Naive B cell (primary cell): ENCODE data around the gene NDUFAF8. TPM values are rescaled to one million over a fixed set of nuclear protein-coding genes. Genes with fewer than 3 reads are reported as not detected.

Experiments
- ATAC-seq, 2 donors: fragments of 150-1000 bp; cut with Tn5 transposase; 2 replicates each; pipeline ENCODE4 v1.10.0; 2021; ENCODE audit warnings: low read depth in 2 of 2, mild to moderate bottlenecking in 2 of 2, moderate library complexity in 2 of 2
- DNase-seq: peaks from one replicate; pipeline ENCODE4 v3.0.0; 2022
- H3K27ac Mint-ChIP-seq, 6 donors: one replicate each; pipeline ENCODE4 v1.8.0; 2020 to 2022; ENCODE audit warnings: mild to moderate bottlenecking in 6 of 6, mixed read lengths in 6 of 6, moderate library complexity in 5 of 6, inconsistent platforms in 2 of 6
- H3K27me3 Mint-ChIP-seq, 3 donors: one replicate each; pipeline ENCODE4 v1.8.0; 2021 to 2022; ENCODE audit warnings: mixed read lengths in 3 of 3, mild to moderate bottlenecking in 1 of 3
- H3K36me3 Mint-ChIP-seq, 2 donors: one replicate each; pipeline ENCODE4 v1.8.0; 2020 to 2022; ENCODE audit warnings: mixed read lengths in 2 of 2, inconsistent platforms in 1 of 2, mild to moderate bottlenecking in 1 of 2
- H3K4me1 Mint-ChIP-seq, 3 donors: one replicate each; pipeline ENCODE4 v1.8.0; 2020 to 2022; ENCODE audit warnings: mixed read lengths in 3 of 3, inconsistent platforms in 1 of 3, mild to moderate bottlenecking in 1 of 3, moderate library complexity in 1 of 3
- H3K4me3 Mint-ChIP-seq, 8 donors: one replicate each; pipeline ENCODE4 v1.8.0; 2020 to 2022; ENCODE audit warnings: mild to moderate bottlenecking in 8 of 8, mixed read lengths in 8 of 8, moderate library complexity in 8 of 8, inconsistent platforms in 2 of 8
- H3K9me3 Mint-ChIP-seq, 7 donors: one replicate each; pipeline ENCODE4 v1.8.0; 2020 to 2022; ENCODE audit warnings: mixed read lengths in 7 of 7, mild to moderate bottlenecking in 5 of 7, inconsistent platforms in 2 of 7, moderate library complexity in 1 of 7
- polyA plus RNA-seq, 6 donors: library from polyadenylated mRNA; unstranded; fragments of 300-500 nt; fragmentation: Illumina TruSeq; gene quantifications; one replicate each; pipeline ENCODE4 v1.2.3, GENCODE V29; 2021; ENCODE audit warnings: low read depth in 6 of 6

The NDUFAF8 gene
- polyA plus RNA-seq, 6 donors from 2014 or later: 53.3 to 88.4 (median 81.7) TPM

- Mint-ChIP-seq H3K9me3 (no peaks in the 10 kb centered on the region), H3K27ac (peak overlapping the region in 4 of 6 donors; percentile 26 to 65 (median 45)), H3K4me1 (peaks cover 20 to 43% (median 31%) of the 10 kb centered on the region in 3 donors), H3K4me3 (peak overlapping the region in 5 of 8 donors; percentile 11 to 89 (median 32)), H3K36me3 (no peaks in the 10 kb centered on the region), H3K27me3 (no peaks in the 10 kb centered on the region)
- ATAC-seq (no peak), DNase-seq (peak; percentile 73)
These were observed 2.7 kb downstream of the NDUFAF8 start for GRCh38 chr17:81241648-81242420.

DNA sequence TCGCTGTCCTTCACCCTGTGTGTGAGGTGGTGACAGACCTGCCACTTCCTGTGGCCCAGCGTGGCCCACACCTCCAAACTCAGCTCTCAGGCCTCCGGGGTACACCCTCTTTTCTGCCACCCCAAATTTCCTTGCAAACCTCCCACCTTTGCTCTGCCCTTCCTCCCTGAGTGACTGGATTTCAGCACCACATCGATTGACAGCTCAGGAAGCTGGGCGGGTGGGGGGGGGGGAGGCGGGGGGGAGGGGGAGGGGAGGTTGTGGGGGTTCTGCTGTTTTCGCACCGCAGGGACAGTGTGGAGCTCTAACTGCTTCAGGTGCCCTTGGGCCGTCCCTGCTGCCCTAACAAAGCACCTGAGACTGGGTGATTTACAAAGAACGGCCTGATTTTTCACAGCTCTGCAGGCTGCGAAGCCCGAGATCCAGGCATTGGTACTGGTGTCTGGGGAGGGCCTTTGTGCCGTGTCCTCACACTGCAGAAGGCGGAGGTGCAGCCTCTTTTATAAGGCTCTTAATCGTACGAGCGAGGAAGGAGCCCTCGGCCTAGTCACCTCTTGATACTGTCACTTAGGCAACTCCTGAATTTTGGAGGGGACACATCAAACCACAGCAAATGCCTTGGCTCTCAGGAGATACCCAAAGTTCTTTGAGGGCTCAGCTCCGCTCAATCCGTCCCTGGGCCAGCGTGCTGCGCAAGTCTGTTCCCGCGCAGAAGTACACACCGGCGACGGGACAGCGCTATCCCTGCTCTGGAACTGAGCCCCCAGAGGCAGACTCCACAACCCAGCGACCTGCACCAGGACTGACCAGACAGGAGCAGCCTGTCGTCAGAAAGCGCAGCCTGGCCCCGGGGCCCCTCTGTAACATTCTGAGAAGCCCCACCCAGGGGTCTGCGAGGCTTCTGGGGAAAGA lies 3.6 kb downstream of the NDUFAF8 start:
- no peak for DNase-seq
- H3K27me3 Mint-ChIP-seq: no peaks in the 10 kb centered on the region
- no peaks in the 10 kb centered on the region for H3K36me3 Mint-ChIP-seq
- ATAC-seq: no peak
- no peaks in the 10 kb centered on the region for H3K9me3 Mint-ChIP-seq
- peaks cover 15 to 36% (median 24%) of the 10 kb centered on the region in 3 donors for H3K4me1 Mint-ChIP-seq
- H3K27ac Mint-ChIP-seq: no peak overlapping the region
- peak overlapping the region in 2 of 8 donors; percentile 11 to 64 for H3K4me3 Mint-ChIP-seq

DNA sequence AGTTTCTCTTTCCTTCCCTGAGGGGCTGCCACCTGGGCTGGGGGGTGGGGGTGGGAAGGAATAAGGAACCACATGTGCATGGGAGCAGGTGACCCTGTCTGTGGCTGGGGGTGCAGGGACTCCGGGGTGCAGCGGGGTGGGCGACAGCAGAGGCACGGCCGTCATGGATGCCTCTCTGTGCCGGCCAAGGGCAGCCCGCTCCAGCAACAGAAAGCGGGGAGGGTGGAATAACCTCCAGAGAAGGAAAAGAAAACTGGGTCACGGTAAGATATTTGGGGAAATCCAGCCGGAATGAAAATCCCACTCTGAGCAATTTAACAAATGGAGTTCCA lies 4.2 kb downstream of the NDUFAF8 start:
- Mint-ChIP-seq H3K4me3 (no peak overlapping the region), H3K9me3 (no peaks in the 10 kb centered on the region), H3K27me3 (no peaks in the 10 kb centered on the region), H3K27ac (no peak overlapping the region), H3K36me3 (no peaks in the 10 kb centered on the region), H3K4me1 (peaks cover 12 to 30% (median 20%) of the 10 kb centered on the region in 3 donors)
- DNase-seq: no peak
- ATAC-seq: no peak

DNA sequence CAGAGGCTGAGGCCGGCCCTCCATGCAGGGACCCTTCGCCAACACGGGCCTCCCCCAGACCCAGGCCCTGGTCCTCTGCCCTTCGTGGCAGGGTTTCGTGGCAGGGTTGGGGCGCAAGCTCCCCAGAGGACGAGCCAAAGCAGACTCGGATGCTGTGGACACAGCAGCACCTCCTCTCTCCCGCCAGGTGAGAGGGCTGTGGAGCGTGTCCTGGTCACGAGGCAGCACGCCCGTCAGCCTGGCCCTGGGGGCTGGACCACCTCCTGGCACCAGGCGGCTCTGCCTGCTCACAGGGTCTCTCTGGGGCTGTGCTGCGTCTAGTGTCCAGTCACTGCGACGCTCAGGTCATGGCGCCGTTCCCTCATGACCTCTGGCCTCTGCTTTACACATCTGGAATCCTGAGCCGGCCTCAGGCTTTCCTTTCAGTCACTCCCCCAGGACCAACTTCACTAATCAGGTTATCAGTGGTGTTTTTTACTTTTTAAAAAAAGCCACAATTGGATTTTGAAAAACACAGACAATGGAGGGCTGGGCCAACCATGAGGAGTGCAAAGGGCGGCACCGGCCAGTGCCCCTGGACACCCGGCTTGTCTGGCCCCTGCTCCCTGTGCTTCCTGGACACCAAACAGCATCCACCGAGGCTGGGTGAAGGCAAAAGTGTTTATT lies 5.4 kb downstream of the NDUFAF8 start:
- Mint-ChIP-seq H3K27me3 (no peaks in the 10 kb centered on the region), H3K27ac (no peak overlapping the region), H3K4me3 (no peak overlapping the region), H3K9me3 (no peaks in the 10 kb centered on the region), H3K36me3 (no peaks in the 10 kb centered on the region), H3K4me1 (peaks cover 12 to 30% (median 20%) of the 10 kb centered on the region in 3 donors)
- no peak for DNase-seq
- ATAC-seq: no peak

- no peak for ATAC-seq
- Mint-ChIP-seq H3K4me3 (peak overlapping the region in 1 of 8 donors; percentile 9), H3K9me3 (no peaks in the 10 kb centered on the region), H3K36me3 (no peaks in the 10 kb centered on the region), H3K4me1 (peaks cover 12 to 27% (median 16%) of the 10 kb centered on the region in 3 donors), H3K27ac (peak overlapping the region in 1 of 6 donors; percentile 38), H3K27me3 (no peaks in the 10 kb centered on the region)
- DNase-seq: no peak
These were observed 6.0 kb downstream of the NDUFAF8 start for GRCh38 chr17:81245024-81245664.

- no peak for ATAC-seq
- Mint-ChIP-seq H3K27me3 (no peaks in the 10 kb centered on the region), H3K4me1 (peaks cover 11 to 20% (median 13%) of the 10 kb centered on the region in 3 donors), H3K36me3 (no peaks in the 10 kb centered on the region), H3K9me3 (no peaks in the 10 kb centered on the region), H3K4me3 (no peak overlapping the region), H3K27ac (no peak overlapping the region)
- no peak for DNase-seq
These were observed 6.7 kb downstream of the NDUFAF8 start for GRCh38 chr17:81245665-81246342.

DNA sequence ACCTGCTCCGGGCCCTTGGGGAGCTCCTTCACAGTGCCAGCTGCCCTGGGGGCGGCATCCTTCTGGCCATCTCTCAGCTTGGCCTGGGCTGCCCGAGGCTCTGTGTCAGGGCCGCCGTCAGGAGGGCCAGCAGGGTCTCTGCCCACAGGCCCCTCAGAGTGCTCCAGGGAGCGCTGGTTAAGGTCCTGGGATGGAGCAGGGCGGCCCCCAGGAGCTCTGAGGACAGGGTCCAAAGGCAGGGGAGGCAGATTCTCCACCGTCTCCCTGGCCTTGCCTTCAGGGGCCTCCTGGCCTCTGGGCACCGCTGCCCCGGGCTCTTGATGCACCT lies 7.2 kb downstream of the NDUFAF8 start:
- H3K4me1 Mint-ChIP-seq: peaks cover 9 to 15% (median 10%) of the 10 kb centered on the region in 3 donors
- H3K36me3 Mint-ChIP-seq: no peaks in the 10 kb centered on the region
- ATAC-seq: no peak

DNA sequence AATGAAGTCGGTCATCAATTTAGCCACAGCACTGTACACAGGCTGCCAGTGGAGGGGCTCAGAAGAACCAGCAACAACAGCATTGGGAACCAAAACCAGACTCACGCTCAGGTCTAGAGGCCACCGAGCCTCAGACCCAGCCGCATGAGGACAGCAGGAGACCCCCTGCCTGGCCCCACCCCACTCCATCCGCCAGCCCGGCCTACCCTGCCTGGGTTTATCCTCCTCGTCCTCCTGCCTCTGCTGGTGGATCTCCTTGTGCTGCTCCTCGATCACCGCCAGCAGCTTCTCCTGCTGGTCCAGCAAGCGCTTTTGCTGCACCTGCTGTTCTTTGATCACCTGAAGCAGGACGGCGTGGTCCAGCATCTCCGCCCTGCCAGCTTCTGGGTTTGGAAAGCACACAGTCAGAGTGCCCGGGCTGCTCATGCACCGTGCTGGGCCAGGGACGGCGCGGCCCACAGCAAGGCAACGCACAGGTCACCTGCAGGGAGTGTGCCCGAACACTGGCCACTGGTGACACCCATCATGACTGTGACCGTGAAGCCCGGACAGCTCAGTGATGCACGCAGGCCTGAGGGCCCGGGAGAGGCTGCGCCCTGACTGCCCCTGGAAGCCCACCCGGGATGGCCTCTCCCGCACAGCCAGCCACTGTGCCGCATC lies 7.7 kb downstream of the NDUFAF8 start:
- Mint-ChIP-seq H3K27me3 (no peaks in the 10 kb centered on the region), H3K4me3 (no peak overlapping the region), H3K36me3 (no peaks in the 10 kb centered on the region), H3K27ac (peak overlapping the region in 3 of 6 donors; percentile 74 to 94 (median 90)), H3K9me3 (no peaks in the 10 kb centered on the region), H3K4me1 (peaks cover 4 to 11% (median 6%) of the 10 kb centered on the region in 3 donors)
- ATAC-seq: no peak
- DNase-seq: no peak

More for the DNA sequence above, 7.2 kb downstream of the NDUFAF8 start:
- no peak for DNase-seq
- no peaks in the 10 kb centered on the region for H3K9me3 Mint-ChIP-seq
- no peak overlapping the region for H3K4me3 Mint-ChIP-seq
- no peak overlapping the region for H3K27ac Mint-ChIP-seq
- no peaks in the 10 kb centered on the region for H3K27me3 Mint-ChIP-seq

DNA sequence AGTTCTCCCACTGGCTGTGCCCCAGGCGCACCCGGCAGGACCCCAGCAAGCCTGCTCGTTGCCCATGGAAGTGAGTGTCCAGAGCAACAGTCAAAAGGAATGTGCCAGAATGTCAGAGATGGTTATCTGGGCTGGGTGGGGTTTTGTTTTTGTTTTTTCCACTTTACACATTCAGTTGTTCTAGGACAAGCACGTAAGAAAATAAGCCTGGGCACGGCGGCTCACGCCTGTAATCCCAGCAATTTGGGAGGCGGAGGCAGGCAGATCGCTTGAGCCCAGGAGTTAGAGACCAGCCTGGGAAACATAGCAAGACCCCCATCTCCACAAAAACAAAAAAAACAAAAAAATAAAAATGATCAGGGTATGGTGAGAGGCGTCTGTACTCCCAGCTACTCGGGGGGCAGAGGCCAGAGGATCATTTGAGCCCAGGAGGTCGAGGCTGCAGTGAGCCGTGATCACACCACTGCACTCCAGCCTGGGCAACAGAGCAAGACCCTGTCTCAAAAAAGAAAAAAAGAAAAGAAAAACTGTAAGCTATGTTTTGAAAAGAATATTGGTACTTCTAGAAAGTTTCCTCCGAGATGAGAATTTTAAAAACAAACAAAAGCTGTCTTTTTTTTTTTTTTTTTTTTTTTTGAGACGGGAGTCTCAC lies 8.3 kb downstream of the NDUFAF8 start:
- Mint-ChIP-seq H3K36me3 (no peaks in the 10 kb centered on the region), H3K27ac (no peak overlapping the region), H3K4me1 (peaks cover 0 to 8% (median 6%) of the 10 kb centered on the region in 3 donors), H3K9me3 (no peaks in the 10 kb centered on the region), H3K4me3 (no peak overlapping the region), H3K27me3 (no peaks in the 10 kb centered on the region)
- DNase-seq: no peak
- no peak for ATAC-seq

DNA sequence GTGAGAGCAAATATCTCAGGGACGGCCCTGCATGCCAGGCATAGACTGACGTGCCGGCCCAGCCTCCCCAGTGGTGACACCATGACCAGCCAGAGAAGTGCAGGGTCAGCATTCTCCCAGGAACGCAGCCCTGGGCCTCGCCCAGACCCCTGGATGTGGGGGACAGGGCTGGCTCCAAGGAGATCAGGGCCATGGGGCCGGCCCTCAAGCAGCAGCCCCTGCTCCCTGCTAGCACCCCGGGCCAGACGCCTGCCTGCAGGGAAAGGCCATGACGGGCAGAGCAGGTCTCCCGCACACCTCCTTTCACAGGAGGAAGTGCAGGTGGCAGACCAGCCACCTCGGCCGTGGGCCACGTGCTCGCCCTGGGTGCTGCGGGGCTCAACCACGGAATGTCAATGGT lies 9.5 kb downstream of the NDUFAF8 start:
- no peak overlapping the region for H3K4me3 Mint-ChIP-seq
- H3K4me1 Mint-ChIP-seq: peaks cover 6 to 17% (median 13%) of the 10 kb centered on the region in 3 donors
- H3K27ac Mint-ChIP-seq: no peak overlapping the region
- H3K9me3 Mint-ChIP-seq: no peaks in the 10 kb centered on the region
- ATAC-seq (no peak), DNase-seq (no peak)
- peaks cover 5 to 7% of the 10 kb centered on the region in 2 donors for H3K36me3 Mint-ChIP-seq
- no peaks in the 10 kb centered on the region for H3K27me3 Mint-ChIP-seq

DNA sequence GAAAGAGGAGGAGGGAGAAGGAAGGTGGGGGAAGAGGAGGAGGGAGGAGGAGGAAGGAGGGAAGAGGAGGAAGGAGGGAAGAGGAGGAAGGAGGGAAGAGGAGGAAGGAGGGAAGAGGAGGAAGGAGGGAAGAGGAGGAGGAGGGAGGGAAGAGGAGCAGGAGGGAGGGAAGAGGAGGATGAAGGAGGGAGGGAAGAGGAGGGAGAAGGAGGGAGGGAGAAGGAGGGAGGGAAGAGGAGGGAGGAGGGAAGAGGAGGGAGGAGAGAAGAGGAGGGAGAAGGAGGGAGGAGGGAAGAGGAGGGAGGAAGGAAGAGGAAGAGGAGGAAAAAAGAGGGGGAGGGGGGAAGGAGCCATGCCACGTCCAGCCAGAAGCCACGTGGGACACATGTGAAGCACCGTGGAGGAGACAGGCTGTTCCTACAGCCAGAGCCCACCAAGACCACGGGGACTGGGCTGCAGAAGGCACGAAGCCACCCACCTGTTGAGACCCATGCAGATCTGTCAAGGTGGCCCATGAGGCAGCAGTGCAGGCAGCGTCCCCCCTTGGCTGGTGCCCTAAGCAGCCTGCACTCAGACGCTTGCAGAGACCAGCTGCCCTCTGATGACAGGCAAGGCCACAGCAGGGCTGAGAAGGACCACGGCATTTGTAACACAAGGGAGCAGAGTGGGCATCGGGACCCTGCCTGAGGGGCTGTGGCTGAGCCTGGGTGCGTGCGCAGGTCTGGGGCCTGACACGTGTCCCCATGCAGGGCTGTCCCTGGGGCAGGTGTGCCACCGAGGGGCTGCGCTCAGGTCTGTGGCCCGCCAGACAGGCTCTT lies 10.3 kb downstream of the NDUFAF8 start:
- peaks cover 10 to 22% (median 17%) of the 10 kb centered on the region in 3 donors for H3K4me1 Mint-ChIP-seq
- no peak for DNase-seq

More for the DNA sequence above, 10.3 kb downstream of the NDUFAF8 start:
- Mint-ChIP-seq H3K9me3 (no peaks in the 10 kb centered on the region), H3K4me3 (no peak overlapping the region), H3K36me3 (peaks cover 5 to 7% of the 10 kb centered on the region in 2 donors), H3K27ac (peak overlapping the region in 1 of 6 donors; percentile 37), H3K27me3 (no peaks in the 10 kb centered on the region)
- no peak for ATAC-seq
